Duodenal mucosa (tissue), 2 donors: ENCODE results near the gene EPHB4.
A peak's percentile ranks its signal among the peaks of the same experiment; 100 is the strongest.

Experiments
- H3K27ac ChIP-seq: one replicate; pipeline ENCODE4 v1.7.0; 2013; ENCODE audit warnings: low read depth, low read length
- H3K27me3 ChIP-seq, 2 donors: one replicate each; pipeline ENCODE4 v1.7.0; 2013; ENCODE audit warnings: low read length in 2 of 2, control low read depth in 1 of 2; ENCODE audit not compliant: insufficient read depth in 2 of 2, control insufficient read depth in 1 of 2
- H3K36me3 ChIP-seq, 2 donors: one replicate each; pipeline ENCODE4 v1.7.0; 2013; ENCODE audit warnings: low read length in 2 of 2, control low read depth in 1 of 2; ENCODE audit not compliant: insufficient read depth in 2 of 2, control insufficient read depth in 1 of 2
- H3K4me1 ChIP-seq, 2 donors: one replicate each; pipeline ENCODE4 v1.7.0; 2013; ENCODE audit warnings: low read length in 2 of 2, control low read depth in 1 of 2; ENCODE audit not compliant: insufficient read depth in 2 of 2, control insufficient read depth in 1 of 2
- H3K4me3 ChIP-seq, 2 donors: one replicate each; pipeline ENCODE4 v1.7.0; 2013; ENCODE audit warnings: low read length in 2 of 2, low read depth in 1 of 2
- H3K9ac ChIP-seq, 2 donors: one replicate each; pipeline ENCODE4 v1.7.0; 2013; ENCODE audit warnings: low read length in 2 of 2, low read depth in 1 of 2
- H3K9me3 ChIP-seq, 2 donors: one replicate each; pipeline ENCODE4 v1.7.0; 2013; ENCODE audit warnings: low read length in 2 of 2, control low read depth in 1 of 2; ENCODE audit not compliant: control insufficient read depth in 1 of 2

EPHB4 gene

GRCh38 chr7:100806276-100806675 is 21.0 kb downstream of the EPHB4 start:
- H3K9ac ChIP-seq = no peak overlapping the region
- no peak overlapping the region for H3K27ac ChIP-seq
- no peak overlapping the region for H3K4me3 ChIP-seq
- no peaks in the 10 kb centered on the region for H3K27me3 ChIP-seq
- H3K9me3 ChIP-seq = no peaks in the 10 kb centered on the region
- peaks cover 0 to 47% of the 10 kb centered on the region in 2 donors for H3K36me3 ChIP-seq
- peaks cover 23% of the 10 kb centered on the region in 2 donors for H3K4me1 ChIP-seq

- Histone ChIP-seq H3K4me3 (no peak overlapping the region), H3K9me3 (no peaks in the 10 kb centered on the region), H3K27me3 (no peaks in the 10 kb centered on the region), H3K4me1 (peaks cover 23 to 29% of the 10 kb centered on the region in 2 donors), H3K36me3 (peaks cover 0 to 47% of the 10 kb centered on the region in 2 donors), H3K9ac (no peak overlapping the region), H3K27ac (no peak overlapping the region)
Measured at GRCh38 chr7:100804681-100805431, 22.5 kb downstream of the EPHB4 start.

DNA sequence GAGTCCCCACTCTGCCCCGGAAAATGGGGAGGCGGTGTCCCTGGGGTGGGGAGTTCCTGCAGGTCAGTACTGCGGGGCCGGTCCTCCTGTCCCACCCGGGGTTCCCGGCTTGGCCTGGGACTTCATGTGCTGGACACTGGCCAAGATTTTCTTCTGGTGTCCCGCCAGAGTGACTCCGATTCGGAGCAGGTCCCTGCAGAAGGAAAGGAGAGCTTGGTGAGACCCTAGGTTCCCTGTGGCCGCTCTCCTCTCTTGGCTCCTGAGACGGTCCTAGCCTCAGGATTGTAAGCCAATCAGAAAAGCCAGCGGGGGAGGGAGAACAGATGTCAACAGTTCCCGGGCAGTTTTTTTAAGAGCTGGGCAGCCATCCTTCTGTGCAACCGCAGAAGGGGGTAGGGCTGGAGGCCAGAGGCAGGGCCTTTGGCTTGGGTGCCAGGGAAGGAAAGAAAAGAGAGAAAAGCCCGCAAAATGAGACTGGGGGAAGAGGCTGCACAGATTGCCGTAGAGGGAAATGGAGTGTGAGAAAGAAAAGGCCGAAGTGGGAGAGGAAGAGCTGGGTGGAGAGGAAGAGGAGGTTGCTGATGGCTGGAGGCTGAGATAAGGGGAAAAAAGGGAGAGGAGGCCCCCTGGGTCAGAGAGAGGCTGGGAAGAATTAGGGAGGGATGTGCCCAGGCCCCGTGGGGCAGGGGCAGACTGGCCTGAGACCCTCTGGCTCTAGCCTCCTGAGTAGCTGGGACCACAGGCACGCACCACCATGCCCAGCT is 23.7 kb downstream of the EPHB4 start:
- H3K27ac ChIP-seq = no peak overlapping the region
- H3K9ac ChIP-seq = peak overlapping the region; percentile 34 to 47
- H3K27me3 ChIP-seq = no peaks in the 10 kb centered on the region
- H3K4me1 ChIP-seq = peaks cover 23 to 29% of the 10 kb centered on the region in 2 donors
- no peaks in the 10 kb centered on the region for H3K9me3 ChIP-seq
- H3K4me3 ChIP-seq = peak overlapping the region; percentile 52 to 55
- H3K36me3 ChIP-seq = peaks cover 0 to 36% of the 10 kb centered on the region in 2 donors

GRCh38 chr7:100802951-100803350 is 24.4 kb downstream of the EPHB4 start:
- Histone ChIP-seq H3K4me3 (peak overlapping the region; percentile 52 to 55), H3K9ac (peak overlapping the region; percentile 34 to 47), H3K27me3 (no peaks in the 10 kb centered on the region), H3K9me3 (no peaks in the 10 kb centered on the region), H3K36me3 (peaks cover 0 to 35% of the 10 kb centered on the region in 2 donors), H3K27ac (no peak overlapping the region), H3K4me1 (peaks cover 23 to 29% of the 10 kb centered on the region in 2 donors)

DNA sequence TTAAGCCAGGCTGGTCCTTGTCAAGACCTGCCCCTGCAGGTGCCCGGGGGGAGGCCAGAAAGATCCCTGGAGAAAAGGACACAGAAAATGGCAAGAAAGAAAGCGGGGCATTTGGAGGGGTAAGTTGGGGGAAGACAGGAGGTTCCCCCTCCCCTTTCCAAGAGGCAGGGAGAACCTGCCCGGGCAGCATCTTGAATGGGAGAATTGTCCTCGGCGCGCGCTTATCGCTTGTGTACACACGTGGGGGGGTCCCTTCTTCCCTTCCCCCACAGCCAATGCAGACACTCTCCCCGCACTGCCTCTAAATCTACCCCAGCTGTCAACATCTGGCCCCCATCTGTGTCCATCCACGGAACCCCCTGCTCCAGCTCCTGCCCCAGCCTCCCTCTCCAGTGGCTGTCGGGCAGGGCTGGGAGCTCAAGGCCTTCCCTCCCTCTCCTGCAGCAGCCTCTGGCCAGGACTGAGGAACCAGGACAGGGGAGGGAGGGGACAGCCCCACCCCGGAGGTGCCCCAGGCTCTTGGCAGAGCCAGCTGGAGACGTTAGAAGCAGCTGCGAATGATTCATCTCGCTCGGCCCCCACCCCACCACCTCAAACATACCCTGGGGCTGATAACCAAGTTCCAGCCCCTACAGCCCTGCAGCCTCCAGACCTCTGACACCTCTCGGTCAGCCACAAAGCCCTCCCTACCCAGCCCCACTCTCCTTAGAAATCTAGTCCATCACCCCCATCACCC is 25.3 kb downstream of the EPHB4 start:
- no peak overlapping the region for H3K9ac ChIP-seq
- peaks cover 23 to 29% of the 10 kb centered on the region in 2 donors for H3K4me1 ChIP-seq
- peak overlapping the region; percentile 21 to 29 for H3K4me3 ChIP-seq
- peaks cover 0 to 26% of the 10 kb centered on the region in 2 donors for H3K36me3 ChIP-seq
- no peak overlapping the region for H3K27ac ChIP-seq
- no peaks in the 10 kb centered on the region for H3K9me3 ChIP-seq
- no peaks in the 10 kb centered on the region for H3K27me3 ChIP-seq

DNA sequence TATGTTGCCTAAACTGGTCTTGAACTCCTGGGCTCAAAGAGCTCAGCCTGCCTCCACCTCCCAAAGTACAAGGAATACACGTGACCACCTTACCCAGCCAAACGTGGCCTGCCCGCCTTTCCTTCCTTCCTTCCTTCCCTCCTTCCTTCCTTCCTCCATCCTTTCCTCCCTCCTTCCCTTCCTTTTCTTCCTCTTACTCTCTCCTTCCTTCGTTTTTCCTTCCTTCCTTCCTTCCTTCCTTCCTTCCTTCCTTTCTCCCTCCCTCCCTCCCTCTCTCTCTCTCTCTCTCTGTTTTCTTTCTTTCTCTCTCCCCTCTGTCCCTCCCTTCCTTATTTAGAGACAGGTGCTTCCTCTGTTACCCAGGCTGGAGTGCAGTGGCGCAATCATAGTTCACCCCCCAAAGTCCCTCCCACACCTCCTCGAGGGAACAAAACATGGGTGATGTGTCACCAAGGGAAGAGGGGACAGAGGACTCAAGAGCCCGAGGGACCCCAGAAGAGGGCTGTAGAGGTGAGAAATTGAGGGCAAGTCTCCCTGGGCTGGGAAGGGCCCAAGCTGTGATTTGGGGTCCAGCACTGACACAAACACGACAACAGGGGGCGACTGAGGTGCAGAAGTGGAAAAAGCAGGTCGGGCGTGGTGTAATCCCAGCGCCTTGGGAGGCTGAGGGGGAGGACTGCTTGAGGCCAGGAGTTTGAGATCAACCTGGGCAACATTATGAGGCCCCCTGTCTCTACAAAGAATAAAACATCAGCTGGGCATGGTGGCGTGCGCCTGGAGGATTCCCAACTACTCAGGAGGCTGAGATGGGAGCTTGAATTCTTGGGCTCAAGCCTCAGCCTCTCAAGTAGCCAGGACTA is 28.1 kb downstream of the EPHB4 start:
- Histone ChIP-seq H3K9ac (no peak overlapping the region), H3K27me3 (peaks cover 0 to under 1% of the 10 kb centered on the region in 2 donors), H3K27ac (no peak overlapping the region), H3K4me1 (peaks cover 23 to 29% of the 10 kb centered on the region in 2 donors), H3K36me3 (peaks cover 0 to under 1% of the 10 kb centered on the region in 2 donors), H3K4me3 (no peak overlapping the region), H3K9me3 (no peaks in the 10 kb centered on the region)

DNA sequence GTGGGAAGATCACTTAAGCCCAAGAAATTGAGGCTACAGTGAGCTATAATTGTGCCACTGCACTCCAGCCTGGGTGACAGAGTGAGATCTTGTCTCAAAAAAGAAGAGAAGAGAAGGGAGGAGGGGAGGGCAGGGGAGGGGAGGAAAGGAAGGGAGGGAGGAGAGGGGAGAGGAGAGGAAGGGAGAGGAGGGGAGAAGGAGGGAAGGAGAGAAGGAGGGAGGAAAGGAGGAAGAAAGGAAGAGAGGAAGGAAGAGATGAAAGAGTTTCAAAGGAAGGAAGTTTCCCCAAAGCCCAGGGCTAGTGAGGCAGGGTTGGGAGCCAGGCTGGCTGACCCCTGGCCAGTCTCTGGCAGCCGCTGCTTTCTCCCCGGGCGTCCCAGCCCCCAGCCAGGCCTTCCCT is 32.6 kb downstream of the EPHB4 start:
- H3K27me3 ChIP-seq = peaks cover 0 to 5% of the 10 kb centered on the region in 2 donors
- H3K4me1 ChIP-seq = no peaks in the 10 kb centered on the region
- no peaks in the 10 kb centered on the region for H3K9me3 ChIP-seq
- H3K4me3 ChIP-seq = no peak overlapping the region
- H3K36me3 ChIP-seq = no peaks in the 10 kb centered on the region
- no peak overlapping the region for H3K9ac ChIP-seq
- H3K27ac ChIP-seq = no peak overlapping the region

DNA sequence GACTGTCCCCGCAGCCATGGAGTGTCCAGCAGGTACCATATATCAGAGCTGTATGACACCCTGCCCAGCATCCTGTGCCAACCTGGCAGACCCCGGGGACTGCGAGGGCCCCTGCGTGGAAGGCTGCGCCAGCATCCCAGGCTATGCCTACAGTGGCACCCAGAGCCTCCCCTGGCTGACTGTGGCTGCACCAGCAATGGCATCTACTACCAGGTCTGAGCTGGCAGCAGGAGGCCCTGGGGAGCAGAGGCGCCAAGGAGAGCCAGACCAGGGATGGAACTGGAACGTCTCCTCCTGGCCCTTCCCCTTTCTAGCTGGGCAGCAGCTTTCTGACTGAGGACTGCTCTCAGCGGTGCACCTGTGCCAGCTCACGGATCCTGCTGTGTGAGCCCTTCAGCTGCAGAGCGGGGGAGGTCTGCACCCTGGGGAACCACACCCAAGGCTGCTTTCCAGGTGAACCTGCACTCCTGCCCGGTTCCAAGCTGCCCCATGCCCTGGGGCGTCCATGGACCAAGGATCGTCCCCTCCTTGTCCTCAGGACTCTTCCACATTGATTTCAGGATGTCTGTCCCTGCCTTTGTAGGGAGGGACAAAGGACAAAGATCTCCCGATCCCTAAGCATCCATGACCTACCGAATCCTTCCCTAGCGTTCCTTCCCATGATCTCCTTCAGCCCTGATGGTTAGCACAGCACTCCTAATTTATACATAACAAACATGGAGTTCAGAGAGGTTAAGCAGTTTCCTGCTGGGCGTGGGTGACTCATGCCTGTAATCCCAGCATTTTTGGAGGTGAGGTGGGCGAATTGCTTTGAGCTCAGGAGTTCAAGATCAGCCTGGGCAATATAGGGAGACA is 33.3 kb downstream of the EPHB4 start:
- no peak overlapping the region for H3K4me3 ChIP-seq
- H3K4me1 ChIP-seq = no peaks in the 10 kb centered on the region
- H3K27me3 ChIP-seq = peaks cover 0 to 5% of the 10 kb centered on the region in 2 donors
- no peak overlapping the region for H3K9ac ChIP-seq
- H3K36me3 ChIP-seq = no peaks in the 10 kb centered on the region
- no peak overlapping the region for H3K27ac ChIP-seq
- no peaks in the 10 kb centered on the region for H3K9me3 ChIP-seq
